ENCODE results near the gene ZDHHC14. TPM values are rescaled to one million over a fixed set of nuclear protein-coding genes. Genes with fewer than 3 reads are reported as not detected.

The ZDHHC14 gene
- total and polyA plus RNA-seq, 7 donors = 2.4 to 12.6 (median 9.6) TPM

- no peaks in the 10 kb centered on the region for H3K36me3 ChIP-seq
- intact Hi-C loops (cut with DNase I) = no loop called here
- TF ChIP-seq EP300 (IDR thresholded peaks at IDR 0.05) (no peak), CTCF (IDR thresholded peaks at IDR 0.05) (no peak), POLR2AphosphoS5 (IDR thresholded peaks at IDR 0.05) (no peak), POLR2A (IDR thresholded peaks at IDR 0.05) (no peak)
- H3K27ac ChIP-seq = no peak overlapping the region
- no peaks in the 10 kb centered on the region for H3K27me3 ChIP-seq
- DNase-seq = no peak
- H3K9me3 ChIP-seq = no peaks in the 10 kb centered on the region
- 48 to 84% methylated on average over 4 of the region's 4 CpGs for WGBS, 2 donors
- H3K4me1 ChIP-seq = peaks cover 0 to 9% (median 0%) of the 10 kb centered on the region in 4 donors
- H3K4me3 ChIP-seq = no peak overlapping the region
Observed at GRCh38 chr6:157456524-157456829, 75.5 kb downstream of the ZDHHC14 start.

- Histone ChIP-seq H3K4me3 (no peak overlapping the region), H3K9me3 (no peaks in the 10 kb centered on the region), H3K27me3 (no peaks in the 10 kb centered on the region), H3K36me3 (no peaks in the 10 kb centered on the region), H3K4me1 (peaks cover 0 to 11% (median 0%) of the 10 kb centered on the region in 4 donors), H3K27ac (no peak overlapping the region)
- intact Hi-C loops (cut with DNase I) = no loop called here
- WGBS, 2 donors = 78 to 80% methylated on average over 6 of the region's 6 CpGs
- TF ChIP-seq CTCF (IDR thresholded peaks at IDR 0.05) (no peak), POLR2A (IDR thresholded peaks at IDR 0.05) (no peak), POLR2AphosphoS5 (IDR thresholded peaks at IDR 0.05) (no peak), EP300 (IDR thresholded peaks at IDR 0.05) (no peak)
- no peak for DNase-seq
Observed at GRCh38 chr6:157457787-157458186, 76.8 kb downstream of the ZDHHC14 start.

- Histone ChIP-seq H3K27ac (no peak overlapping the region), H3K4me3 (no peak overlapping the region), H3K27me3 (no peaks in the 10 kb centered on the region), H3K9me3 (no peaks in the 10 kb centered on the region), H3K4me1 (peaks cover 0 to 11% (median 0%) of the 10 kb centered on the region in 4 donors), H3K36me3 (no peaks in the 10 kb centered on the region)
- no peak for TF ChIP-seq EP300 (IDR thresholded peaks at IDR 0.05)
- no peak for TF ChIP-seq POLR2A (IDR thresholded peaks at IDR 0.05)
- no peak for TF ChIP-seq CTCF (IDR thresholded peaks at IDR 0.05)
- no peak for TF ChIP-seq POLR2AphosphoS5 (IDR thresholded peaks at IDR 0.05)
- intact Hi-C loops (cut with DNase I) = no loop called here
- DNase-seq = no peak
- 83 to 86% methylated on average over 5 of the region's 5 CpGs for WGBS, 2 donors
Observed at GRCh38 chr6:157459327-157459726, 78.3 kb downstream of the ZDHHC14 start.

- Histone ChIP-seq H3K27ac (no peak overlapping the region), H3K27me3 (no peaks in the 10 kb centered on the region), H3K9me3 (no peaks in the 10 kb centered on the region), H3K4me3 (no peak overlapping the region), H3K4me1 (peaks cover 0 to 11% (median 0%) of the 10 kb centered on the region in 4 donors), H3K36me3 (no peaks in the 10 kb centered on the region)
- intact Hi-C loops (cut with DNase I) = no loop called here
- no peak for DNase-seq
- TF ChIP-seq EP300 (IDR thresholded peaks at IDR 0.05) = no peak
- TF ChIP-seq POLR2AphosphoS5 (IDR thresholded peaks at IDR 0.05) = no peak
- TF ChIP-seq CTCF (IDR thresholded peaks at IDR 0.05) = no peak
- no peak for TF ChIP-seq POLR2A (IDR thresholded peaks at IDR 0.05)
- WGBS, 2 donors = 82 to 86% methylated on average over 9 of the region's 9 CpGs
Observed at GRCh38 chr6:157460182-157460999, 79.4 kb downstream of the ZDHHC14 start.
